ENCODE results near the gene PABPN1L. TPM values are rescaled to one million over a fixed set of nuclear protein-coding genes. Genes with fewer than 3 reads are reported as not detected.

PABPN1L gene
- total and polyA plus RNA-seq, 2 experiments from 2014 or later: not detected

- Histone ChIP-seq H3K9me2 (ENCODE audit: insufficient read depth) (no peaks in the 10 kb centered on the region), H4K20me1 (replicated peaks; ENCODE audit: insufficient read depth) (no peaks in the 10 kb centered on the region), H3K4me3 (no peak overlapping the region), H3K79me2 (replicated peaks; ENCODE audit: insufficient read depth) (no peaks in the 10 kb centered on the region), H3K36me3 (ENCODE audit: insufficient read depth) (no peaks in the 10 kb centered on the region; the same call in 1 of the 2 replicates), H3K4me1 (ENCODE audit: insufficient read depth) (no peaks in the 10 kb centered on the region), H3K27ac (ENCODE audit: low read depth) (no peak overlapping the region), H3F3A (replicated peaks; ENCODE audit: low read depth) (no peaks in the 10 kb centered on the region), H3K27me3 (ENCODE audit: insufficient read depth) (no peaks in the 10 kb centered on the region), H3K4me2 (no peak overlapping the region), H2AFZ (no peak overlapping the region)
- DNase-seq (ENCODE audit: low spot score): no peak
- Mint-ChIP-seq H3K9me3 (no peaks in the 10 kb centered on the region), H3K27ac (no peak overlapping the region), H3K4me3 (no peak overlapping the region), H3K27me3 (ENCODE audit: insufficient read depth, low read depth, poor library complexity) (peaks cover 10% of the 10 kb centered on the region), H3K4me1 (0 out of 3 replicates have a peak, but pooled peaks cover 3% of the 10 kb centered on the region), H3K36me3 (ENCODE audit: low read depth) (peaks cover 11% of the 10 kb centered on the region)
- ATAC-seq: no peak
- no peak for TF ChIP-seq CREB1 (CRISPR knock-in tag; IDR thresholded peaks at IDR 0.05; ENCODE audit: low read depth)
- TF ChIP-seq, protein P1, sequence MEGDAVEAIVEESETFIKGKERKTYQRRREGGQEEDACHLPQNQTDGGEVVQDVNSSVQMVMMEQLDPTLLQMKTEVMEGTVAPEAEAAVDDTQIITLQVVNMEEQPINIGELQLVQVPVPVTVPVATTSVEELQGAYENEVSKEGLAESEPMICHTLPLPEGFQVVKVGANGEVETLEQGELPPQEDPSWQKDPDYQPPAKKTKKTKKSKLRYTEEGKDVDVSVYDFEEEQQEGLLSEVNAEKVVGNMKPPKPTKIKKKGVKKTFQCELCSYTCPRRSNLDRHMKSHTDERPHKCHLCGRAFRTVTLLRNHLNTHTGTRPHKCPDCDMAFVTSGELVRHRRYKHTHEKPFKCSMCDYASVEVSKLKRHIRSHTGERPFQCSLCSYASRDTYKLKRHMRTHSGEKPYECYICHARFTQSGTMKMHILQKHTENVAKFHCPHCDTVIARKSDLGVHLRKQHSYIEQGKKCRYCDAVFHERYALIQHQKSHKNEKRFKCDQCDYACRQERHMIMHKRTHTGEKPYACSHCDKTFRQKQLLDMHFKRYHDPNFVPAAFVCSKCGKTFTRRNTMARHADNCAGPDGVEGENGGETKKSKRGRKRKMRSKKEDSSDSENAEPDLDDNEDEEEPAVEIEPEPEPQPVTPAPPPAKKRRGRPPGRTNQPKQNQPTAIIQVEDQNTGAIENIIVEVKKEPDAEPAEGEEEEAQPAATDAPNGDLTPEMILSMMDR (conservative IDR thresholded peaks at IDR 0.05; ENCODE audit: low read depth in 2 of 2): no peak
- TF ChIP-seq STAT1 (IDR thresholded peaks at IDR 0.05; ENCODE audit: unreplicated experiment): no peak
- no peak for TF ChIP-seq JUNB (IDR thresholded peaks at IDR 0.05; ENCODE audit: unreplicated experiment)
- TF ChIP-seq ZNF462 (CRISPR knock-in tag; IDR thresholded peaks at IDR 0.05): no peak
- no peak for TF ChIP-seq EZH2 (IDR thresholded peaks at IDR 0.05; ENCODE audit: low read depth, unreplicated experiment)
- TF ChIP-seq, protein P2, sequence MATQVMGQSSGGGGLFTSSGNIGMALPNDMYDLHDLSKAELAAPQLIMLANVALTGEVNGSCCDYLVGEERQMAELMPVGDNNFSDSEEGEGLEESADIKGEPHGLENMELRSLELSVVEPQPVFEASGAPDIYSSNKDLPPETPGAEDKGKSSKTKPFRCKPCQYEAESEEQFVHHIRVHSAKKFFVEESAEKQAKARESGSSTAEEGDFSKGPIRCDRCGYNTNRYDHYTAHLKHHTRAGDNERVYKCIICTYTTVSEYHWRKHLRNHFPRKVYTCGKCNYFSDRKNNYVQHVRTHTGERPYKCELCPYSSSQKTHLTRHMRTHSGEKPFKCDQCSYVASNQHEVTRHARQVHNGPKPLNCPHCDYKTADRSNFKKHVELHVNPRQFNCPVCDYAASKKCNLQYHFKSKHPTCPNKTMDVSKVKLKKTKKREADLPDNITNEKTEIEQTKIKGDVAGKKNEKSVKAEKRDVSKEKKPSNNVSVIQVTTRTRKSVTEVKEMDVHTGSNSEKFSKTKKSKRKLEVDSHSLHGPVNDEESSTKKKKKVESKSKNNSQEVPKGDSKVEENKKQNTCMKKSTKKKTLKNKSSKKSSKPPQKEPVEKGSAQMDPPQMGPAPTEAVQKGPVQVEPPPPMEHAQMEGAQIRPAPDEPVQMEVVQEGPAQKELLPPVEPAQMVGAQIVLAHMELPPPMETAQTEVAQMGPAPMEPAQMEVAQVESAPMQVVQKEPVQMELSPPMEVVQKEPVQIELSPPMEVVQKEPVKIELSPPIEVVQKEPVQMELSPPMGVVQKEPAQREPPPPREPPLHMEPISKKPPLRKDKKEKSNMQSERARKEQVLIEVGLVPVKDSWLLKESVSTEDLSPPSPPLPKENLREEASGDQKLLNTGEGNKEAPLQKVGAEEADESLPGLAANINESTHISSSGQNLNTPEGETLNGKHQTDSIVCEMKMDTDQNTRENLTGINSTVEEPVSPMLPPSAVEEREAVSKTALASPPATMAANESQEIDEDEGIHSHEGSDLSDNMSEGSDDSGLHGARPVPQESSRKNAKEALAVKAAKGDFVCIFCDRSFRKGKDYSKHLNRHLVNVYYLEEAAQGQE (IDR thresholded peaks at IDR 0.05; ENCODE audit: unreplicated experiment): no peak
- no peak for TF ChIP-seq NANOG (IDR thresholded peaks at IDR 0.05; ENCODE audit: borderline replicate concordance)
- no peak for TF ChIP-seq POLR2AphosphoS5 (IDR thresholded peaks at IDR 0.05; ENCODE audit: low read depth)
- TF ChIP-seq ETS1 (IDR thresholded peaks at IDR 0.05): no peak
- TF ChIP-seq EZH2phosphoT487 (IDR thresholded peaks at IDR 0.05; ENCODE audit: unreplicated experiment): no peak
- no peak for TF ChIP-seq ZNF331 (CRISPR knock-in tag; IDR thresholded peaks at IDR 0.05; ENCODE audit: low read depth)
- TF ChIP-seq ZNF114 (CRISPR knock-in tag; IDR thresholded peaks at IDR 0.05): no peak
These were observed 23.7 kb downstream of the PABPN1L start for GRCh38 chr16:88842806-88843205.

Data from GM23338 (cell line).